ENCODE data around the gene LRRC51.

The LRRC51 gene

DNA sequence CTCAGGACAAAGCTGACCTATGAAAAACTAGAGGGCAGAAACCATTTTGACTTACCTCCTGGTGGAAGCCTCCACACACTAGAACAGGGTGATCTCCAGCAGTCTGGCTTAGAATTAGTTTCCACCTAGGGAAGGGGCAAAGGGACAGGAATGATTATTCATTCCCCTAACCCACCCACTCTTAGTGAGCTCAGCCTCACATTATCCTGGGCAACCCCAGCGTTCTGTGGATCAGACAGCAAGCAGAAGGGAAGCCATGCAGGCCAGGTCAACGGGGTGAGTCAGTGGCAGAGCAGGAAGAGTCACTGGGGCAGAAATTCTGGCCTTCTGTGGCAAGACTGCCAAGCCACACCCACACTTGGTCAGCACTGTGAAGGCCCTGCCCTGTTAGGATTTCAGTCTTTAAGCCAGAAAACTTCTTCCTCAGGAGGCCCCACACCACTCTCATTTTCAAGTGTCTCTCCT, 10.8 kb upstream of the LRRC51 start:
- no peak for DNase-seq (ENCODE audit: low read depth, low spot score)

DNA sequence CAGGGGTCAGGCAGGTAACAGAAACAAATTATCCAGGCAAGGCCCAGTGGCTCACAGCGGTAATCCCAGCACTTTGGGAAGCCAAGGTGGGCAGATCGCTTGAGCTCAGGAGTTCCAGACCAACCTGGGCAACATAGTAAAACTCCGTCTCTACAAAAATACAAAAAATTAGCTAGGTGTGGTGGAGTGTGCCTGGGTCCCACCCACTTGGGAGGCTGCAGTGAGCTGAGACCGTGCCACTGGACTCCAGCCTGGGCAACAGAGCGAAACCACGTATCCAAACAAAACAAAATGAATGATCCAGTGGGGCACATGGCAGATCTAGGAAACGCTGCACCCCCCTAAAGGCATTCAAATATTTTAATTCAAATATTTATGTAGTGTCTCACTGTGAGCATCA, 10.2 kb upstream of the LRRC51 start:
- DNase-seq (ENCODE audit: low read depth, low spot score), result no peak

DNA sequence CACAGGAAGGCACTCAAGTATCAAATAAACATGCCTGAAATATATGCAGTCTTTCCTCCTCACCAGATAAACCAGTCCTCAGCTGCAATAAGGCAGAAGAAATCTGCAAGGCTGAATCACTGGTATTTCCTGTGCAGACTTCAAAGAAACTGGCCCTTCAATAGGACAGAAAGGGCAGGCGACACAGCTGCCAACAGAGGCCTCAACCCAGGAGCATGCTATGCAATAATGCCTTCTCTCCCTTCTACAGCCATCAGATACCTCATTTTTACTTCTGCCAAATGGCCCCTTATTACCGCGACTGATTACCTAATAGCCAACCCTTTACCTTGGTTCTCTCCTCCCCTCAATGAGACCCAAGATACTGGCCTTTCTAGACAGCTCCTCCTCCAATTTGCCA, 8.3 kb upstream of the LRRC51 start:
- DNase-seq (ENCODE audit: low read depth, low spot score), result no peak

DNA sequence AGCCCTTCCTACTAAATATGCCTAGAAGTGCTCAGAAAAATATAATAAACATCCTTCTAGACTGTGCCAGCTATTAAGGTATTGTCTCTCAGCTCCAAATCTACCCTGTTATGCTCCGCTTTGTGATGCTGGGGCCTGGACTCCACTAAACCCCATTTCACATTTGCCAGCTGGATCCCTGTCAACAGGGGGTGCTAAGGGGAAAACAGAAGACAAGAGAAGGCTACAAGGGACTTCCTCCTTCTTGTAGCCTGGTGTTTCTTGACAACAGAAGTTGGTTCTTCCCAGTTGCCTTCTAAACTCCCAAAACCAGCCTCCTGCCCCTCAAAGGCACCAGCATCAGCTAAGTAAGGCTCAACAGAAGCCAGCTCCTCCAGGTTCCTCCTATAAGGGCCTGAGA, 5.5 kb upstream of the LRRC51 start:
- no peak for DNase-seq (ENCODE audit: low read depth, low spot score)

DNA sequence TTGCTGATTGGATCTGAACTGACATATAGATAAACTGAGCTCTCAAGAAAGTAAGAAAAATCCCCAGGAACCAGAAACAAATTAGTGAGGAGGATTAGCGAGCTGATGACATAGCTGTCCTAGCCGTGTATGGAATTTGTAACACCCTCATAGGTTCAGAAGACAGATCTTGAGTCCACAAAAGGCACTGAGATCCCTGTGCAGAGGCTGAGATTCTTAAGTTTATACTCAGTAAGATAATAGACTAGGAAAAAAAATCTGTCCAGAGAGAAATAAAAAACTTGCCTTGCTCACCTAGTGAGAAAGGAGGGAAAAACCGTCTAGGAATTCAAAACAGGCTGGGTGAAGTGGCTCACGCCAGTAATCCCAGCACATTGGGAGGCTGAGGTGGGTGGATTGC, 4.9 kb upstream of the LRRC51 start:
- no peak for DNase-seq (ENCODE audit: low read depth, low spot score)

DNA sequence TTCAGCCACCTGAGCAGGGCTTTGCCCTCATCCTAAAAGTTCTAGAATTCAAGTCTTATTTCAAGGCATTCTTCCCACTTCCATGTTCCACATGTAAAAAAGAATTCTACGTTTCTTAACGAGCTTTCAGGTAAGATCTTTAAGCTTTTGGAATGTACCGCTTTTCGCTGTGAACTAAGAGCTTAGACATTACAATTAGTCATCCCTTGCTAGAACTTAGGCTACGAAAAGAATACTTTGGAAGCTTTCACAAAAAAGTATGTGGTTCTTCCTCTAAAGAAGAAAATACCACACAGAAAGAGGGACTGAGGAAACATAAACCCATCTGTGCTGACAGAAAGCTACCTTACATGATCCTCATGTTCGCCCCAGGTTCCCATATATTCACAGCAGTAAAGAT, 2.2 kb upstream of the LRRC51 start:
- DNase-seq (ENCODE audit: low read depth, low spot score), result no peak

DNA sequence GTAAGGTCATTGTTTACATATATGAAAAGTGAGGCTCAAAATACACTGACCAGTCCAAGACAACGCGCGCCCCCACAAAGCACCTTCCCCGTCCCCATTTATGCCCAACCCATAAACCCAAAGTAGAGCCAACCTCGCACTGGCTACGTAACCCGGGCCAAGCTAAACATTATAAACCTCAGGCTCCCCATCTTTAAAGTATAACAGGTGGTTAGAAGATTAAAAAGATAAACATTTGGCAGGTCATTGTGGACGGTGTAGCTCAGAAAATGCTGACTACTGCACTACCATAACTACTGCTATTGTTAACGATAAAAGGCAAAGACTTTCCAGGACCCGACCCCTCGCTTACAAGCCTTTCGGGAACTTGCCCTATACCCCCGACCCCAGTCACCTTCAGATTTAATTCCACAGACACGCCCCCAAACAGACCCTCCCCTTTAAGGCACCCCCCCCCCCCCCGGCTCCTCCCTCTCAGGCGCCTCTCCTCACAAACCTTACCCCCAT, 778 bp upstream of the LRRC51 start:
- no peak for DNase-seq (ENCODE audit: low read depth, low spot score)

DNA sequence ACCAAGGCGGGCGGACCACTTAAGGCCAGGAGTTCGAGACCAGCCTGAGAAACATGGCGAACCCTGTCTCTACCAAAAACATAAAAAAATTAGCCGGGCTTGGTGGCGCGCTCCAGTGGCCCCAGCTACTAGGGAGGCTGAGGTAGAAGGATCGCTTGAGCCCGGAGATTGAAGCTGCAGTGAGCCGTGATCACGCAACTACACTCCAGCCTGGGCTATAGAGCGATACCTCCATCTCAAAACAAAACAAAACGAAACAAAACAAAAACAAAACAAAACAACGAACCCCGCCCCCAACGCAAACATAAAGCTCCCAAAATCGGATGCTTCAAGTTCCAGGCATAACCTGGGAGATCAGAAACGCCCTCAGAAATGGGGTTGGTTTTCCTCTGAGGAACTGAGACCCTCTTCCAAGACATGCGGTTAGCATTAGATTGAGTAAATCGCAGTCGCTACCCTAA, 564 bp downstream of the LRRC51 start:
- no peak for DNase-seq (ENCODE audit: low read depth, low spot score)

DNA sequence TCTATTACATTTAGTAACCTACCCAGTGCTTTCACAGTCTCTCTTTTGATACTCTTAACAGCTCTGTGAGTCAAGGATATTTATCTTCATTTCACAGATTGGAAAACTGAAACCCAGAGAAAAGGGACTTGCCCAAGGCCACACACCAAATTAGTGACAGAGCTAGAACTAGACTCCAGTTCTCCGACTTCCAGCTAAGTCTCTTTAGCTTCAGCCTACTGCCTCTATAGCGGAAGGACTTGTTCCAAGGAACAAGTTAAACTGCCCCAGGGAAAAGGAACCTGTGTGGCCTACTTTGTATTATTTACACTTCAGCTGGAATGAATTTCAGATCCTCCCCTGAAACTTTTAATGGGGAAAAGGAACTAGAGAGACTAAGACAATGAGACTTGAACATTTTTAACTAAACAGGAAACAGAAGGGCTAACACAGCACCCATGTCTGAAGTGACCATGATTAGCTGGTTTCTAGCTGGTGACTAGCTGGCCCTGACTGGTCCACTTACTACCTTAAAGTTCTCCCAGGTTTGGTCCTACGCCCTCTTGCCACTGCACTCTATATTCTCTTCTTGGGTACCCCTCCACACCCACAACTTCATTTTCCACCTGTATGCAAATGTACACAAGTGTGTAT, 1.3 kb downstream of the LRRC51 start:
- no peak for DNase-seq (ENCODE audit: low read depth, low spot score)

DNA sequence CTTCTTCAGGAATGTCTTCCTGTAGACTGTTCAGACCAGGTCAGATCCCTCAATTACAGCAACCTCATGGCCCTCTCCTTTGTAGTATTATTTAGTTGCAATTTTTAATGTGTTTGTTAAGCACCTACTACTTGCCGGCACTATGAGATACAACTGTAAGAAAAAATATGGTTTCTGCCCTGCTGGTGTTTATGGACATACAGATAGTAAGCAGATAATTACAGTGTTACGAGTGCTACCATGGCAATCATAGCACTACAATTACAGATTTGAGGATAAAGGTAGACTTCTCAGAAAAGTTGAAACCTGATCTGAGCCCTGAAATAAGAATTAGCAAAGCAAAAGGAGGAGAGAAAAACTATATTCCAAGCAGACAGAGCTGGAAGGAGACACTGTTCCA, 2.8 kb downstream of the LRRC51 start:
- no peak for DNase-seq (ENCODE audit: low read depth, low spot score)

DNA sequence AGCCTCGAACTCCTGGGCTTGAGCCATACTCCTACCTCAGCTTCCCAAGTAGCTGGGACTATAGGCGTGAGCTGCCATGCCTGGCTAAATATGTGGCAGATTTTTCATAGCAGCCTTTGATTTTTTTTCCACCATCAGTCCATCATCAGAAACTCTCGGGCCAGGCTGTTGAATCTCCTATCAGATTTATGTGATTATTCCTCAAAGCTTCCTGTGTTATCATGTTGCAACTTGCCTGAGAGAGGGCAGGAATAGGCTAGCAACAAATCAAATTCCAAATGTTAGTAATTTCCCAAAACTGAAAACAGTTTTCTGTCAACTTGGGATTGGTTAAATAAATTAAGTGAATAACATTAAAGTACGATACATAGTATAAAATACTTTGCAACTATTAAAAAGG, 3.4 kb downstream of the LRRC51 start:
- DNase-seq (ENCODE audit: low read depth, low spot score), result no peak

DNA sequence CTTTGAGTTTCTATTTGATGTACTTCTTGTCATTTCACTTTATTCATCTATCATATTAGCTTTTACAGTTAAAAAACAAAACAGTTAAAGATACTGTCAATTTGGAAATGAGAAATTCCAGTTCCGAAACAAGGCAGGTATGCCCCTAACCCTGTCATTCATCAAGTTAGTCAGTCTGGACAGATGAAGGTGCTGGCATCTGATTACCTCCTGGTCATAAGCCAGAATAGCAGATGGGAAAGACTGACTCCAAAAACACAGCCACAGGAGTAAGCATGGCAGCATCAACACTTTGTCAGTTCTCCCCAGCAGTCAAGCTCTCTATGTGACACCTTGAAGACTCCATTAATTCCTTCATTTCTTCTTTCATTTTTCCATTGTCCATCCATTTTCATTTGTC, 4.3 kb downstream of the LRRC51 start:
- DNase-seq (ENCODE audit: low read depth, low spot score), result no peak

DNA sequence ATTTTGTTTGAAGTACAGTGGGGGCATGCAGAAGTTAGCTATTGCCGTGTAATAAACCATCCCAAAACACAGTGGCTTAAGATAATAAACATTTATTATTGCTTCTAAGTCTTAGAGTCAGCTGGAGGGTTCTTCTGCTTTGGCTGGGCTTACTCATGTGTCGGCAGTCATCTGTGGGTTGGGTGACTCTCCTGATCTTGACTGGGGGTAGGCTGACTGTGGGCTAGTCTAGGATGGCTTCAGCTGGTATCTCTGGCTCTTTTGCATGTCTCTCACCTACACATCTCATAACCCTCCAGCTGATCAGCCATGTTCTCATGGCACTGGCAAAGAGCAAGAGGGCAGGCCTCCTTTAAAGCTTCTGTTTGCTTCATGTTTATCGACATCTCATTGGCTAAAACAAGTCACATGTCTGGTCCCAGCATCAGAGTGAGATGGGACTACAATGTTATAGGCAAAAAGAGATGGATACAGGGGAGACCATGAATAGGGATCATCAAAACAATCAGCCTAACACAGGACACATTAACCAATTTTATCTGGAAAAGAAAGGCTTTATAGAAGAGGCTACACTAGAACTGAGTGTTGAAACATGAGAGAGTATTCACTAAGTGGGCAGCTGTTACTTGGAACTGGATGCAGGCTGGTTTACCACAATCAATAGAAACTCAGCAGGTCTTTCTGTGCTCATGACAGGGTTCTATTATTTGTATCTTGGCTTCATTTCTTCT, 5.1 kb downstream of the LRRC51 start:
- no peak for DNase-seq (ENCODE audit: low read depth, low spot score)

DNA sequence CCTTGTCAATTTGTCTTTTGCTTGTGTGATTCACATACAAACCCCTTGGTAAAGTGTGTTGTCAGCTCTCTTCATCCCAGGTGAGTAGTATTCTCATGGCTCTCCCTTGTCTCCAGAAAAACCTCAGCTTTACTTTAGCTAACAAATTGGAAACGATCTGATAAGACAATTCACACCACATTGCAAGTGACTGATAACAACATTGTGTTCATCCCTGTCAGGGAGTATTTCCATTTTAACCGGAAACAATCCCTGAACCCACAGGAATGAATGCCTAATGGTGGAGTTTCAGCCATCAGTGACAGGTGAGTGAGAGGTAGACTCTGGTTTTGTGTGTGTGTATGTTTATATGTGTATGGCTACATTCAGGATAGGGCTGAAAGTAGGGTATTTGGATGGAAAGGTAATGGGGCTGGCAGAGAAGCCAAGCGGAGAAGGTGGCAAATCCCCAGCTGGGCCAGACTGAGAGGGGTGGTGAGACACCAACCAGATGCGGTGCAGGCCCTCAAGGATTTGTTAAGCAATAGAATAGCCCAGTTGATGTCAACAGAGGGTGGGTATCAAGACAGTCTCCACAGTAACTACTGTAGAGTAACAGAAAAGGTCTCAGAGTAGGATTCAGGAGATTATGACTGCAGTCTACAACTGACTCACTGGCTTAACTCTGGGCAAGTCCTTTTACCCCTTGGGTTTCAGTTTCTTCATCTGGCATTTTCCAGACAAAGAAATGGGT, 7.6 kb downstream of the LRRC51 start:
- no peak for DNase-seq (ENCODE audit: low read depth, low spot score)

DNA sequence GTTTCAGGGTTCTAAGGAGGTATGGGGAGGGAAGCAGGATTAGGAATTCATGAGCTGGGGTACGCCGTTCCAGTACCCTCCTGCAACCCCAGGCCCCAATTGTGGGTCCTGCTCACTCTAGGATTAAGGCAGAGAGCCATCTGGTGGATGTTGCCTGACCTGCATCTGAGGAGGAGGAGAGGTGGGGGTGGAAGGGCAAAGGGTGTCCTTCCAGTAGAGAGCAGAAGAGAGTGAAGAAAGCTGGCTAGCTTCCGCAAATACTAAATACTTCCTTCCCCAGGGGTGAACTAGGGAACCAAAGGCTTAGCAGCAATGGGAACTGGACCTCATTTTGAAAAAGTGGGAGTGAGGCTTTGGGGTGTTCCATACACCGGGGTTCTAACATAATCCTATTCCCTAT, 10.6 kb downstream of the LRRC51 start:
- DNase-seq (ENCODE audit: low read depth, low spot score), result no peak

DNA sequence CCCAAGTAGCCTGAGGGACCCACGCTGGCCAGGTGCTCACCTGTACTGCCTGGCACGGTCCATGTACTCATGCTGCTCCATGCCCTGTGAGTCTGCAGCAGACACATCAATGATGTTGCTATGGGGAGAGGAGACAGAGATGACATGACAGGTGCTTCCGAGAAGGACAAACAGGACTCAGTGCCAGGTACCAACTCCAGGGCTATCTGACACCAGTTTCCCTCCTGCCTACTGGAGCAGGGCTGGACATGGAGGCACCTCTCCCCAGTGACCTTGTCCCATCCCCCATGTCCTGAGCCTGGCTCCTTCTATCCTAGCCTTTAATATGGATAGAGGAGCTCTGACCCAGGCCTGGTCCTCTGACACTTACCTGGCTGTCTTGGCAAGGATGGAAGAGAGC, 18.1 kb downstream of the LRRC51 start:
- DNase-seq (ENCODE audit: low read depth, low spot score), result no peak

DNA sequence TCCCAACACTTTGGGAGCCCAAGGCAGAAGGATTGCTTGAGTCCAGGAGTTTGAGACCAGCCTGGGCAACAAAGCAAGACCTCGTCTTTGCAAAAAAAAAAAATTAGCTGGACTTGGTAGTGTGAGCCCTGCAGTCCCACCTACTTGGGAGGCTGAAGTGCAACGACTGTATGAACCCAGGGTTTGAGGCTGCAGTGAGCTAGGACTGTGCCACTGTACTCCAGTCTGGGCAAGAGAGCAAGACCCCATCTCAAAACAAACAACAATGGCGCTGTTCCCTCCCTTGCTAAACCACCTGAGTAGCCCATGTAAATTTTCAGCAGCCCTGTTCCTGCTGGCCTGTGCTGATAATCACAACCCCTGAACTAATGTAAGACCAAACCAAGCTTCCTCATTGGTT, 19.4 kb downstream of the LRRC51 start:
- no peak for DNase-seq (ENCODE audit: low read depth, low spot score)

DNA sequence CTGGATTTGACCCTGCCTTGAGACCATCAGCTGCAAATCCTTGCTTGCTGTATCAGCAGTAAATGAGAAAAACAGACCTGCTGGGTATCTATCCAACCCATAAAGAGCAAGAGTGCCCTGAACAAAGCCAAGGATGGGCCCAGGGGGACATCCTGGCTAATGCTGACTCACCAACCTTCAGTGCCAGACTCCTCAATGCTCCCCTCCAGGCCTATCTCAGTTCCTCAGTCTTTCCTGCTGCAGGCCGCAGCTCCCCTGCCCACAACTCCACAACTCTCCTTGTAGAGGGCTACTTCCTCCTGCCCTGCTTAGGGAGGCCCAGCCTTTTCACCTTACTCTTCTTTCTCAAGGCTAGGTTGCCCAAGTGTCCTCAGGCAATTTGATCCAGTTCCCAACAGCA, 19.8 kb downstream of the LRRC51 start:
- no peak for DNase-seq (ENCODE audit: low read depth, low spot score)

DNA sequence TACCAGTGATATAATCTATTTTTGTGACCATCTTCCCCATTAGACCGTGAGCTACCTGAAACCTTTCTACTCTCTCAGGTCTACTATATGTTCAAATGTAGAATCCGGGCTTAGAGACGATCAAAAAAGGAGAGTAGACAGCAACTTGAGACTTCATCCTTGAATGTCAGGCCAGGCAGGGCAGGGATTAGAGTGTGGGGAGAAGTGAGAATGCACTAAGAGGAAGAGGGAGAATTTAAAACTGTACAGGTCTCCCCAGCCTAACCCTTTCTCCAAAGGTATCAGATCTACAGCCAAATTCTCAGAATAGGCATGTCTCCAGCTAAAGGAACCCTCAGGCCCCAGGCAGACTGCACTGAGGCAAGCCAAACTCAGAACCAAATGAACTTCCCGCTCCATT, 21.5 kb downstream of the LRRC51 start:
- no peak for DNase-seq (ENCODE audit: low read depth, low spot score)

DNA sequence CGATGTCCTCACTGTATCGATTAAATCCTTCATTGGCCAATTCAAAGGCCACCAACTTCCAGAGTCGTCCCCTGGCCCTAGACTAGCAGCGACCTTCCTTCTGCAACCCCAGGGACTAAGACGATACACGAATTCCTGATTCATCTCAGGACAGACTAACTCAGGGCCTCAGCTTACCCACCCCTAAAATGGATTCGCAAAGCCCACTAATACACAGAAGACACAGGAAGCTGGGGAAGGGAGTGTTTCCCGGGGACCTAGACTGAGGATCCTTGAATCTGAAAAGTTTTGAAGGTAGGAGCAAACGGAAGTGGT, 21.9 kb downstream of the LRRC51 start:
- no peak for DNase-seq (ENCODE audit: low read depth, low spot score)

DNA sequence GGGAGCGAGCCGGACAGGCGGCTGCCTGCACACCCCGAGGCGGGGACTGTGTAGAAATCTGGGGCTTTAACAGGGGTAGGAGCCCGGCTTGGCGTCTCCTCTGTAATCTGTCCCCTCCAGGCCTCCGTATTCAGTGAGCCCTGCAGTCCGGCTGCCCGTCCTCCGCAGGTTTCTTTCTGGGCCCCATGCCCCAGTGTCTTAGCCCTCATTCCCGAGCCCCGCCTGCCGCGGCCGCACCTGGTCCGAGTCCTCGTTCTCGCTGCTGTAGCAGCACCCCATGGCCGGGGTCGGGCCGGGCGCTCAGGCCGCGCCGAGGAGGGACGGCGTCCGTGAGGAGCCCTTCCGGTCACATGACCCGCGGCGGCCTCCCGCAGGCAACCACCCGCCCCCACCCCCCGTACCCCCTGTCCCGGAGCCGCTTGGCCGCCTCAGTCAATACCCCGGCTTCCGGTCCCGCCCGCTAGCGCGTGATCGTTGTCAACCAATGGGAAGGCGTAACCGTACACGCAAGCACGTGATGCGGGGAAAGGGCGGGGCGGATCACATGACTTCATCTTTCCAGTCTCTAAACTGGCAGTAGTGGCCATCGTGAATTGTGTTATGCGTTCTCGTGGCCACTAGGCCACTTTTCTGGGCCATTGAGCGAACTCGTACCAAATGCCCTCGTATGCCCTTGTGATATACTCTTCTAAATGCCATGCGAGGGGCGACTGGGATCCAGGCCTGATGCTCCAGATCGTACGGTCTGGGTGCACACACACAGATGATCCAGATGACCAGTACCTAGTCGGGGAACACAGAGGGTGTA, 22.5 kb downstream of the LRRC51 start, which contains the start of gene LAMTOR1:
Gene LAMTOR1, minus strand, starts transcription at position 352 of the 808 bp plus-strand sequence. Its CDS starts 73 bp downstream, at position 279.
- DNase-seq (ENCODE audit: low read depth, low spot score), result peak; percentile 97

DNA sequence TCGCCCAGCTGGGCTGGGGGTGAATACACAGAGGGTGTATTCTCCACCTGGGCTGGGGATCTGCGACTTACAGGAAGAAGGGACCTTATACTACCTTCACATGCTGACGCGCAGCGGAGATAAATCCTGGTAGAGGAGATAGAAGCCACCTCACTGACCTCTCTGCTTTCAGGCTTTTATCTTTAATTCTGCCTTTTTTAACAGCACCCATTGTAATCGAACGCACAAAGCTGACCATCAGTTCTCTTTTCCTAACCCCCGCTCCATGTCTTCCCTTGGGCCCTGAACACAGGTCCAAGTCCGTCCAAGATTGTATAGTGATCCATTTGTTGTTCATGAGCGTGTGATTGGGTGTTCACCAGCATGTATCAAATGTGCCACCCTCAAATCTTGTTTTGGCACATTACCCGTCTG, 23.1 kb downstream of the LRRC51 start:
- DNase-seq (ENCODE audit: low read depth, low spot score), result no peak

All from brain pericyte (primary cell).